ENCODE results near the gene ADAM33. TPM values are rescaled to one million over a fixed set of nuclear protein-coding genes. Genes with fewer than 3 reads are reported as not detected.

ADAM33 gene
- total RNA-seq, 1 donor = 11.2 TPM

GRCh38 chr20:3652676-3653596 is 28.9 kb downstream of the ADAM33 start:
- peak; percentile 57 for DNase-seq (ENCODE audit: insufficient read length, low spot score, missing footprints)
- Histone ChIP-seq H3K9me3 (ENCODE audit: low read depth, low read length) (peaks cover 3% of the 10 kb centered on the region), H3K79me2 (ENCODE audit: insufficient read depth, low read length) (no peaks in the 10 kb centered on the region), H4K20me1 (ENCODE audit: insufficient read depth, low read length) (no peaks in the 10 kb centered on the region), H3K4me2 (ENCODE audit: insufficient read depth, low read length) (no peak overlapping the region), H3K4me1 (ENCODE audit: insufficient read depth, low read length) (no peaks in the 10 kb centered on the region), H2AFZ (ENCODE audit: low read length) (no peak overlapping the region), H3K27me3 (ENCODE audit: insufficient read depth, low read length) (no peaks in the 10 kb centered on the region), H3K36me3 (ENCODE audit: insufficient read depth, low read length) (peaks cover 3% of the 10 kb centered on the region), H3K27ac (ENCODE audit: low read depth, low read length) (no peak overlapping the region), H3K4me3 (ENCODE audit: insufficient read depth, low read length) (no peak overlapping the region)
- no peak for TF ChIP-seq CTCF (IDR thresholded peaks at IDR 0.05; ENCODE audit: extremely low read depth, low read depth, low read length)

- Histone ChIP-seq H3K4me3 (ENCODE audit: insufficient read depth, low read length) (no peak overlapping the region), H3K27me3 (ENCODE audit: insufficient read depth, low read length) (no peaks in the 10 kb centered on the region)
- TF ChIP-seq CTCF (IDR thresholded peaks at IDR 0.05; ENCODE audit: extremely low read depth, low read depth, low read length) = no peak
Observed at GRCh38 chr20:3652221-3652620, 29.6 kb downstream of the ADAM33 start.

GRCh38 chr20:3651204-3651962 is 30.4 kb downstream of the ADAM33 start:
- peaks cover 3% of the 10 kb centered on the region for H3K9me3 ChIP-seq (ENCODE audit: low read depth, low read length)
- no peaks in the 10 kb centered on the region for H4K20me1 ChIP-seq (ENCODE audit: insufficient read depth, low read length)
- no peak overlapping the region for H3K4me2 ChIP-seq (ENCODE audit: insufficient read depth, low read length)
- H3K27ac ChIP-seq (ENCODE audit: low read depth, low read length) = no peak overlapping the region
- no peaks in the 10 kb centered on the region for H3K27me3 ChIP-seq (ENCODE audit: insufficient read depth, low read length)
- DNase-seq (ENCODE audit: insufficient read length, low spot score, missing footprints) = peak; percentile 27
- no peaks in the 10 kb centered on the region for H3K79me2 ChIP-seq (ENCODE audit: insufficient read depth, low read length)
- no peak overlapping the region for H2AFZ ChIP-seq (ENCODE audit: low read length)
- no peaks in the 10 kb centered on the region for H3K4me1 ChIP-seq (ENCODE audit: insufficient read depth, low read length)
- H3K4me3 ChIP-seq (ENCODE audit: insufficient read depth, low read length) = no peak overlapping the region
- peaks cover 8% of the 10 kb centered on the region for H3K36me3 ChIP-seq (ENCODE audit: insufficient read depth, low read length)
- TF ChIP-seq CTCF (IDR thresholded peaks at IDR 0.05; ENCODE audit: extremely low read depth, low read depth, low read length) = no peak

More at GRCh38 chr20:3652221-3652620, 29.6 kb downstream of the ADAM33 start:
- no peak for DNase-seq (ENCODE audit: insufficient read length, low spot score, missing footprints)
- H3K36me3 ChIP-seq (ENCODE audit: insufficient read depth, low read length) = peaks cover 3% of the 10 kb centered on the region
- H3K4me1 ChIP-seq (ENCODE audit: insufficient read depth, low read length) = no peaks in the 10 kb centered on the region
- no peaks in the 10 kb centered on the region for H3K79me2 ChIP-seq (ENCODE audit: insufficient read depth, low read length)
- H3K4me2 ChIP-seq (ENCODE audit: insufficient read depth, low read length) = no peak overlapping the region
- H4K20me1 ChIP-seq (ENCODE audit: insufficient read depth, low read length) = no peaks in the 10 kb centered on the region
- H2AFZ ChIP-seq (ENCODE audit: low read length) = no peak overlapping the region
- no peak overlapping the region for H3K27ac ChIP-seq (ENCODE audit: low read depth, low read length)
- peaks cover 3% of the 10 kb centered on the region for H3K9me3 ChIP-seq (ENCODE audit: low read depth, low read length)

- H3K36me3 ChIP-seq (ENCODE audit: insufficient read depth, low read length) = peaks cover 11% of the 10 kb centered on the region
- no peak overlapping the region for H3K4me2 ChIP-seq (ENCODE audit: insufficient read depth, low read length)
- H3K79me2 ChIP-seq (ENCODE audit: insufficient read depth, low read length) = no peaks in the 10 kb centered on the region
- H4K20me1 ChIP-seq (ENCODE audit: insufficient read depth, low read length) = no peaks in the 10 kb centered on the region
- TF ChIP-seq CTCF (IDR thresholded peaks at IDR 0.05; ENCODE audit: extremely low read depth, low read depth, low read length) = no peak
- H3K9me3 ChIP-seq (ENCODE audit: low read depth, low read length) = no peaks in the 10 kb centered on the region
- no peaks in the 10 kb centered on the region for H3K27me3 ChIP-seq (ENCODE audit: insufficient read depth, low read length)
- no peaks in the 10 kb centered on the region for H3K4me1 ChIP-seq (ENCODE audit: insufficient read depth, low read length)
- H2AFZ ChIP-seq (ENCODE audit: low read length) = no peak overlapping the region
- no peak for DNase-seq (ENCODE audit: insufficient read length, low spot score, missing footprints)
- no peak overlapping the region for H3K4me3 ChIP-seq (ENCODE audit: insufficient read depth, low read length)
- no peak overlapping the region for H3K27ac ChIP-seq (ENCODE audit: low read depth, low read length)
Observed at GRCh38 chr20:3648951-3649350, 32.9 kb downstream of the ADAM33 start.
